Measurements from ENCODE around the gene ATG14. TPM values are rescaled to one million over a fixed set of nuclear protein-coding genes. Genes with fewer than 3 reads are reported as not detected.

Gene ATG14
- total and polyA plus RNA-seq, 2 donors from 2014 or later: 5.2 to 13.3 TPM

DNA sequence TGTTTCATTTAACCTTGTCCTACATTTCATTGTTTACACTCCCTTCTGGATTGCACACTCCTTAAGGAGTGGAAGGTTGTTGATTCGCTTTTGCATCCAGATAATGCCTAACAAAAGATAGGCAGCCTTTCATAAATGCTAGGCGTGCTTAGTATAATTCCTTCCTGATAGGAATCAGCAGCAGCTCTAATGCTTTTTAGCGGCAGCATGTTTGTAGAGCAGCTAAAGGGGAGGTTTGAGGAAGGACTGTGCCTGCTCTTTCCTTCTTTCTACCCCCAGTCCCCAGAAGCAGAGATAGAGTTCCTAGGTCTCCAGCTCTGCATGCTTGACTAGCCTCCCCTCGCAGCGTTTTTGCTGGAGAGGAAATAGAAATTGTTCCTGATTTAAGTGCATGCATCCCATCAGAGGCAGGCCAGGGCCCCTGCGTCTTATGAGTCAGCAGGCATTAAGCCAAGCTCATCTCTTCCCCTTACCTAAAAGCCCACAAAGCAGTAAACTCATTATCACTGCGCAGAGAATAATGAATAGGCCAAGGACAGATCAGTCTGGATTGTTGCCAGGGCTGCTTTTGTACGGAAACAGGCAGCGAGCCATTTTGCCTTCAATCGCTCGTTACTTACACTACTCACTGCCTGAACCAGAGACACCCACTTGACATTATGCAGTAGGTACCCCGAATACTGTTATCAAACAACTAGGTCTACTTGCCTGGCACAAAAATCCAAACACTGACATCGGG lies 42.8 kb upstream of the ATG14 start:
- Histone ChIP-seq H3K4me1 (ENCODE audit: control insufficient read depth in 2 of 3, insufficient read depth in 2 of 3, low read depth in 1 of 3, low read length in 3 of 3) (peaks cover 0 to 6% (median 3%) of the 10 kb centered on the region in 3 donors), H3K9ac (ENCODE audit: low read length in 3 of 3) (no peak overlapping the region), H3K36me3 (ENCODE audit: control insufficient read depth in 2 of 3, insufficient read depth in 3 of 3, low read length in 3 of 3) (no peaks in the 10 kb centered on the region), H3K27me3 (ENCODE audit: control insufficient read depth, insufficient read depth, low read length) (no peaks in the 10 kb centered on the region), H3K9me3 (ENCODE audit: control insufficient read depth in 2 of 3, insufficient read depth in 1 of 3, low read length in 3 of 3) (no peaks in the 10 kb centered on the region), H3K27ac (ENCODE audit: low read depth in 2 of 2, low read length in 2 of 2) (no peak overlapping the region), H3K4me3 (ENCODE audit: low read length in 3 of 3) (no peak overlapping the region)
- TF ChIP-seq, protein P1, sequence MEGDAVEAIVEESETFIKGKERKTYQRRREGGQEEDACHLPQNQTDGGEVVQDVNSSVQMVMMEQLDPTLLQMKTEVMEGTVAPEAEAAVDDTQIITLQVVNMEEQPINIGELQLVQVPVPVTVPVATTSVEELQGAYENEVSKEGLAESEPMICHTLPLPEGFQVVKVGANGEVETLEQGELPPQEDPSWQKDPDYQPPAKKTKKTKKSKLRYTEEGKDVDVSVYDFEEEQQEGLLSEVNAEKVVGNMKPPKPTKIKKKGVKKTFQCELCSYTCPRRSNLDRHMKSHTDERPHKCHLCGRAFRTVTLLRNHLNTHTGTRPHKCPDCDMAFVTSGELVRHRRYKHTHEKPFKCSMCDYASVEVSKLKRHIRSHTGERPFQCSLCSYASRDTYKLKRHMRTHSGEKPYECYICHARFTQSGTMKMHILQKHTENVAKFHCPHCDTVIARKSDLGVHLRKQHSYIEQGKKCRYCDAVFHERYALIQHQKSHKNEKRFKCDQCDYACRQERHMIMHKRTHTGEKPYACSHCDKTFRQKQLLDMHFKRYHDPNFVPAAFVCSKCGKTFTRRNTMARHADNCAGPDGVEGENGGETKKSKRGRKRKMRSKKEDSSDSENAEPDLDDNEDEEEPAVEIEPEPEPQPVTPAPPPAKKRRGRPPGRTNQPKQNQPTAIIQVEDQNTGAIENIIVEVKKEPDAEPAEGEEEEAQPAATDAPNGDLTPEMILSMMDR (IDR thresholded peaks at IDR 0.05; ENCODE audit: borderline replicate concordance, extremely low read depth, insufficient read depth): no peak
- no peak for FAIRE-seq
- intact Hi-C loops (cut with DNase I): no loop called here
- peak in 4 of 5 donors; percentile 17 to 55 (median 38) for DNase-seq

DNA sequence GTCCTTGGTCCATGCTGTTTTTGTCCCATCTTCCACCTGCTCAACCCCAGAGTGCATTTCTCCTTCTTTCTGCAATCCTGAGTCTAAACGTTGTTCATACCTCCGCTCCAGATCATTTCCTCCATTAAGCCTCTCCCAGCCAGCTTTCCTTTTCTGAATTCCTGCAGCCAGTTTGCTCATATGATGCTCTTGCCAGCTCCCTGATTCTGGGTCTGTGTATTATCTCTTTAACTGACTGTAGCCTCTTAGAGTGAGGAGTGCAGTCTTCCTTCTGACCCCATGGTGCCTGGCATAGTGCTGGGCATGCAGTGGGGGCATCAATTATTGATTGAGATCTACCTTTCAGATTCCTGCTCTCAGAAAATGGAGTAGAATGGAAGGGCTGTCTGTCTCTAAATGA lies 40.3 kb upstream of the ATG14 start:
- Histone ChIP-seq H3K9me3 (ENCODE audit: control insufficient read depth in 2 of 3, insufficient read depth in 1 of 3, low read length in 3 of 3) (no peaks in the 10 kb centered on the region), H3K9ac (ENCODE audit: low read length in 3 of 3) (no peak overlapping the region), H3K4me1 (ENCODE audit: control insufficient read depth in 2 of 3, insufficient read depth in 2 of 3, low read depth in 1 of 3, low read length in 3 of 3) (peaks cover 0 to 6% (median 3%) of the 10 kb centered on the region in 3 donors), H3K27ac (ENCODE audit: low read depth in 2 of 2, low read length in 2 of 2) (no peak overlapping the region), H3K4me3 (ENCODE audit: low read length in 3 of 3) (no peak overlapping the region), H3K27me3 (ENCODE audit: control insufficient read depth, insufficient read depth, low read length) (no peaks in the 10 kb centered on the region), H3K36me3 (ENCODE audit: control insufficient read depth in 2 of 3, insufficient read depth in 3 of 3, low read length in 3 of 3) (no peaks in the 10 kb centered on the region)
- no peak for DNase-seq
- intact Hi-C loops (cut with DNase I): no loop called here
- TF ChIP-seq, protein P1 (IDR thresholded peaks at IDR 0.05; ENCODE audit: borderline replicate concordance, extremely low read depth, insufficient read depth): no peak
- no peak for FAIRE-seq

DNA sequence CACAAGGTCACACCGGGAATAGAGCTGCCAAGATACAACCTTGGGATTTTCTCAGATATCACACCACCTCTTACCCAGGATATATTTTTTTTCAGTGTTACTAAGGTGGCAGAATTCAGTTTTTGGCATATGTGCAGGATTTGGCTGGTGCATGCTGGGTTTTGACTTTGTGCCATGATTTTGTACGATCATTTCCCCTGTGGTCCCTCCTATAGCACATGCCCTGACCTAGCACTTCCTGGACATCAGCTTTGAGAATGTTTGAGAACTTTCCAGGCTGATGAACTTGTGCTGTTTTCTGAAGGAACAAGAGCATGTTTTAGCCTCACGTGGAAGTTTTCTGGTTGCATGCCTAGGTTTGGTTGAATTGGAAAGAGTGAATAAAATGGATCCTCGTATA lies 39.8 kb upstream of the ATG14 start:
- intact Hi-C loops (cut with DNase I): no loop called here
- Histone ChIP-seq H3K4me1 (ENCODE audit: control insufficient read depth in 2 of 3, insufficient read depth in 2 of 3, low read depth in 1 of 3, low read length in 3 of 3) (peaks cover 0 to 6% (median 3%) of the 10 kb centered on the region in 3 donors), H3K27me3 (ENCODE audit: control insufficient read depth, insufficient read depth, low read length) (no peaks in the 10 kb centered on the region), H3K9me3 (ENCODE audit: control insufficient read depth in 2 of 3, insufficient read depth in 1 of 3, low read length in 3 of 3) (no peaks in the 10 kb centered on the region), H3K36me3 (ENCODE audit: control insufficient read depth in 2 of 3, insufficient read depth in 3 of 3, low read length in 3 of 3) (no peaks in the 10 kb centered on the region), H3K9ac (ENCODE audit: low read length in 3 of 3) (no peak overlapping the region), H3K4me3 (ENCODE audit: low read length in 3 of 3) (no peak overlapping the region), H3K27ac (ENCODE audit: low read depth in 2 of 2, low read length in 2 of 2) (no peak overlapping the region)
- FAIRE-seq (no peak), DNase-seq (peak in 1 of 5 donors; percentile 5)
- TF ChIP-seq, protein P1 (IDR thresholded peaks at IDR 0.05; ENCODE audit: borderline replicate concordance, extremely low read depth, insufficient read depth): no peak

All from kidney (tissue), 14 donors.